ENCODE results near the gene NPRL2. TPM values are rescaled to one million over a fixed set of nuclear protein-coding genes. Genes with fewer than 3 reads are reported as not detected.

Gene NPRL2
- total and polyA plus RNA-seq, 2 donors (not counting 1 experiment from before 2014, with no cell fraction given), result 21.4 to 27.2 TPM

- no peak for DNase-seq (ENCODE audit: low read depth in 2 of 2)
Observed at GRCh38 chr3:50352781-50353180, 2.2 kb upstream of the NPRL2 start.

GRCh38 chr3:50351323-50351697, 735 bp upstream of the NPRL2 start:
- Histone ChIP-seq H3K9me3 (ENCODE audit: control insufficient read depth, insufficient read depth, low read depth, low read length) (no peaks in the 10 kb centered on the region), H3K27me3 (ENCODE audit: control insufficient read depth, insufficient read depth, low read length) (no peaks in the 10 kb centered on the region), H3K4me1 (ENCODE audit: control insufficient read depth, extremely low read depth, insufficient read depth, low read length) (peaks cover 12% of the 10 kb centered on the region), H2AFZ (ENCODE audit: low read length) (peak overlapping the region; percentile 40), H3K36me3 (ENCODE audit: control insufficient read depth, insufficient read depth, low read length) (peaks cover 19% of the 10 kb centered on the region), H4K20me1 (ENCODE audit: control insufficient read depth, extremely low read depth, insufficient read depth, low read length) (no peaks in the 10 kb centered on the region), H3K9ac (ENCODE audit: insufficient read depth, low read length) (no peak overlapping the region), H3K27ac (ENCODE audit: insufficient read depth, low read length) (peak overlapping the region; percentile 75), H3K4me3 (replicated peaks in 1 of 4; ENCODE audit: control extremely low read depth in 1 of 4, insufficient read depth in 1 of 4, low read depth in 3 of 4, low read length in 4 of 4) (peak overlapping the region; percentile 72 to 87 (median 74)), H3K4me2 (ENCODE audit: extremely low read depth, insufficient read depth, low read length) (peak overlapping the region; percentile 95), H3K79me2 (ENCODE audit: control insufficient read depth, insufficient read depth, low read length) (peaks cover 30% of the 10 kb centered on the region)
- no peak for DNase-seq (ENCODE audit: low read depth in 2 of 2)
- TF ChIP-seq EZH2 (IDR thresholded peaks at IDR 0.05; ENCODE audit: low read length, missing control alignments), result no peak

More at GRCh38 chr3:50352781-50353180, 2.2 kb upstream of the NPRL2 start:
- Histone ChIP-seq H3K4me1 (ENCODE audit: control insufficient read depth, extremely low read depth, insufficient read depth, low read length) (peaks cover 17% of the 10 kb centered on the region), H4K20me1 (ENCODE audit: control insufficient read depth, extremely low read depth, insufficient read depth, low read length) (no peaks in the 10 kb centered on the region), H3K27me3 (ENCODE audit: control insufficient read depth, insufficient read depth, low read length) (no peaks in the 10 kb centered on the region), H3K4me3 (replicated peaks in 1 of 4; ENCODE audit: control extremely low read depth in 1 of 4, insufficient read depth in 1 of 4, low read depth in 3 of 4, low read length in 4 of 4) (no peak overlapping the region), H3K9ac (ENCODE audit: insufficient read depth, low read length) (no peak overlapping the region), H3K79me2 (ENCODE audit: control insufficient read depth, insufficient read depth, low read length) (peaks cover 44% of the 10 kb centered on the region), H3K9me3 (ENCODE audit: control insufficient read depth, insufficient read depth, low read depth, low read length) (no peaks in the 10 kb centered on the region), H3K4me2 (ENCODE audit: extremely low read depth, insufficient read depth, low read length) (no peak overlapping the region), H2AFZ (ENCODE audit: low read length) (no peak overlapping the region), H3K36me3 (ENCODE audit: control insufficient read depth, insufficient read depth, low read length) (peaks cover 21% of the 10 kb centered on the region), H3K27ac (ENCODE audit: insufficient read depth, low read length) (no peak overlapping the region)
- TF ChIP-seq CTCF (conservative IDR thresholded peaks at IDR 0.05 in 1 of 2, IDR thresholded peaks at IDR 0.05 in 1 of 2; ENCODE audit: low read depth in 1 of 2, low read length in 2 of 2) (peak in 1 of 2 donors; percentile 25), EZH2 (IDR thresholded peaks at IDR 0.05; ENCODE audit: low read length, missing control alignments) (no peak)

- Histone ChIP-seq H3K9ac (ENCODE audit: insufficient read depth, low read length) (peak overlapping the region; percentile 61), H3K4me3 (replicated peaks in 1 of 4; ENCODE audit: control extremely low read depth in 1 of 4, insufficient read depth in 1 of 4, low read depth in 3 of 4, low read length in 4 of 4) (peak overlapping the region; percentile 72 to 87 (median 74)), H3K79me2 (ENCODE audit: control insufficient read depth, insufficient read depth, low read length) (peaks cover 19% of the 10 kb centered on the region), H4K20me1 (ENCODE audit: control insufficient read depth, extremely low read depth, insufficient read depth, low read length) (no peaks in the 10 kb centered on the region), H3K36me3 (ENCODE audit: control insufficient read depth, insufficient read depth, low read length) (peaks cover 17% of the 10 kb centered on the region), H3K27ac (ENCODE audit: insufficient read depth, low read length) (peak overlapping the region; percentile 75), H3K4me1 (ENCODE audit: control insufficient read depth, extremely low read depth, insufficient read depth, low read length) (peaks cover 11% of the 10 kb centered on the region), H3K9me3 (ENCODE audit: control insufficient read depth, insufficient read depth, low read depth, low read length) (no peaks in the 10 kb centered on the region), H3K27me3 (ENCODE audit: control insufficient read depth, insufficient read depth, low read length) (no peaks in the 10 kb centered on the region), H3K4me2 (ENCODE audit: extremely low read depth, insufficient read depth, low read length) (peak overlapping the region; percentile 95), H2AFZ (ENCODE audit: low read length) (peak overlapping the region; percentile 80)
- no peak for TF ChIP-seq EZH2 (IDR thresholded peaks at IDR 0.05; ENCODE audit: low read length, missing control alignments)
- TF ChIP-seq CTCF (conservative IDR thresholded peaks at IDR 0.05 in 1 of 2, IDR thresholded peaks at IDR 0.05 in 1 of 2; ENCODE audit: low read depth in 1 of 2, low read length in 2 of 2), result no peak
- no peak for DNase-seq (ENCODE audit: low read depth in 2 of 2)
Observed at GRCh38 chr3:50350213-50350526, 405 bp downstream of the NPRL2 start.
